GM06990 (cell line): ENCODE data around the gene PLPP1.

Source experiments
- DNase-seq: peaks from one replicate; pipeline ENCODE4 v3.0.0-alpha.2; 2011; ENCODE audit not compliant: insufficient read length; ENCODE audit errors: extremely low read depth
- H3K27me3 ChIP-seq: replicated peaks from 2 replicates; pipeline ENCODE4 v1.6.0; 2011; ENCODE audit warnings: low read length; ENCODE audit not compliant: control insufficient read depth, insufficient read depth
- H3K36me3 ChIP-seq: 2 replicates; pipeline ENCODE4 v1.5.1; 2011; ENCODE audit warnings: low read length; ENCODE audit not compliant: control insufficient read depth, insufficient read depth
- H3K4me3 ChIP-seq: replicated peaks from 2 replicates; pipeline ENCODE4 v1.5.1; 2011; ENCODE audit warnings: low read depth, mild to moderate bottlenecking, control low read depth, low read length
- TF ChIP-seq, protein P1 (sequence below): IDR thresholded peaks from 2 replicates; pipeline ENCODE4 v1.5.1; 2011; ENCODE audit warnings: low read length, control low read depth, mild to moderate bottlenecking, inconsistent platforms; ENCODE audit not compliant: insufficient read depth, poor library complexity, severe bottlenecking

Gene PLPP1

DNA sequence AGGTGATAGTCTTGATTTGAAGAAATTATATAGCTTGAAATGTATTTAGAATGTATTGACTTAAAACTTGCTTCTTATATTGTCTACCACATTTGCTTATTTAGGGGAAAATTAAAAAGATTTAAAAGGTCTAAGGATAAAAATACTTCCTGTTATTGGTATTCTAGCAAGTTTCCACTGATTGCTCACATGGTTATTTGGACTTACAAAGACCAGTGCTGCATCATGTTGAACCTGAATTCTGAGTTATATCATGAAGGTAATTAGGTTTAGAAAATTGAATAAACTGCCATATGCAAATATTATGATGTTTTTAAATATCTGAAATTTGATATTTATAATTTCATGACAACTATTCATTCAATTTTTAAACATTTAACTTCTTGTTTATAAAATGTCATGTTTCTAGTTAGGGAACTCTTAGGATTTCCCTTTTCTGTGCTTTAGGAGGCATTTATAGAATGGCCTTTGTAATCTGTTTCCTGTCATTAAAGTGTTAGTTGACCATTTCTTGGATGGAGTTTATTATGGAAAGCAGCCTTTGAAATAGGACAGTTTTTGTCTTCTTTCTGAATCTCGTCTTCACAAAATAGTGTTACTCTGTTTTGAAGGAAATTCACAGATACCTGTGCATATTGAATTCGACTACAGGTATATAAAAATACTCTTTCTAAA, 141.1 kb downstream of the PLPP1 start:
- TF ChIP-seq, protein P1, sequence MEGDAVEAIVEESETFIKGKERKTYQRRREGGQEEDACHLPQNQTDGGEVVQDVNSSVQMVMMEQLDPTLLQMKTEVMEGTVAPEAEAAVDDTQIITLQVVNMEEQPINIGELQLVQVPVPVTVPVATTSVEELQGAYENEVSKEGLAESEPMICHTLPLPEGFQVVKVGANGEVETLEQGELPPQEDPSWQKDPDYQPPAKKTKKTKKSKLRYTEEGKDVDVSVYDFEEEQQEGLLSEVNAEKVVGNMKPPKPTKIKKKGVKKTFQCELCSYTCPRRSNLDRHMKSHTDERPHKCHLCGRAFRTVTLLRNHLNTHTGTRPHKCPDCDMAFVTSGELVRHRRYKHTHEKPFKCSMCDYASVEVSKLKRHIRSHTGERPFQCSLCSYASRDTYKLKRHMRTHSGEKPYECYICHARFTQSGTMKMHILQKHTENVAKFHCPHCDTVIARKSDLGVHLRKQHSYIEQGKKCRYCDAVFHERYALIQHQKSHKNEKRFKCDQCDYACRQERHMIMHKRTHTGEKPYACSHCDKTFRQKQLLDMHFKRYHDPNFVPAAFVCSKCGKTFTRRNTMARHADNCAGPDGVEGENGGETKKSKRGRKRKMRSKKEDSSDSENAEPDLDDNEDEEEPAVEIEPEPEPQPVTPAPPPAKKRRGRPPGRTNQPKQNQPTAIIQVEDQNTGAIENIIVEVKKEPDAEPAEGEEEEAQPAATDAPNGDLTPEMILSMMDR, result no peak
- DNase-seq, result no peak
- no peaks in the 10 kb centered on the region for H3K27me3 ChIP-seq
- no peak overlapping the region for H3K4me3 ChIP-seq
- H3K36me3 ChIP-seq, result peaks cover 5% of the 10 kb centered on the region

DNA sequence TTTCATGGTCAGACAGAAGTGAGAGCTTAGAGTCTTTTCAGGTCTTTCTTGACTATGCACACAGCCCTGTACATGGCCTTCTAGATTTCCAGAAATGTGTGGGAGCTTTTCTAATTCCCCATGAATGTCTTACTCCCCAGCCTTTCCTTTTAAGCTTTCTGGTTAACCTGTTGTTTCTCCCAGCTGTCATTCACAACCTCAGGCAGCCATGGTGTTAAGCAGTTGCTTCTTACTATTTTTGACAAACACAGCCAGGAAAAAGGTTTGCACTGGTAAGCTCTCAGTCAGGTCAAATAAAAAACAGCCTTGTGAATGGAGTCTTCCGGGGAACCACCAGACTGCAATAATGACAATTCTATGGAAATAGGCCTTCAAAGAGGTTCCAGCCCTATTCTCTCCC, 142.1 kb downstream of the PLPP1 start:
- DNase-seq, result no peak
- Histone ChIP-seq H3K4me3 (no peak overlapping the region), H3K27me3 (no peaks in the 10 kb centered on the region), H3K36me3 (peaks cover 5% of the 10 kb centered on the region)
- TF ChIP-seq, protein P1, result no peak

DNA sequence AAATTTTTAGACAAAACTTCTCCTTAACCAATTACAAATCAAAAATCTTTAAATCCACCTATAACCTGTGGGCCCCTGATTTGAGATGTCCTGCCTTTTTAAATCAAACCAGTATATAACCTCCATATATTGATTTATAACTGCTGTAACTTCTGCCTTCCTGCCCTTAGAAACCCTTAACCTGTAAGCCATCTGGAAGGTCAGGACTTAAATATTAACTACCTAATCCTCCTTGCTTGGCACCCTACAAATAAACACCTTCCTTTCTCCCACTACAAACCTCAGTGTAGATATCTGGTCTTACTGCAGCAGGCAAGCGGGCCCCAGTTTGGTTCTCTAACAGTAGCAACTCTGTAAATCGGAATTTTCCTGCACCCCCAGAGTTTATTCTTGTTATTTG, 143.1 kb downstream of the PLPP1 start:
- TF ChIP-seq, protein P1, result no peak
- Histone ChIP-seq H3K4me3 (no peak overlapping the region), H3K36me3 (peaks cover 5% of the 10 kb centered on the region), H3K27me3 (no peaks in the 10 kb centered on the region)
- no peak for DNase-seq

GRCh38 chr5:55387865-55388264, 146.9 kb downstream of the PLPP1 start:
- DNase-seq, result no peak
- H3K4me3 ChIP-seq, result no peak overlapping the region
- peaks cover 7% of the 10 kb centered on the region for H3K36me3 ChIP-seq
- H3K27me3 ChIP-seq, result no peaks in the 10 kb centered on the region
- TF ChIP-seq, protein P1, result no peak

DNA sequence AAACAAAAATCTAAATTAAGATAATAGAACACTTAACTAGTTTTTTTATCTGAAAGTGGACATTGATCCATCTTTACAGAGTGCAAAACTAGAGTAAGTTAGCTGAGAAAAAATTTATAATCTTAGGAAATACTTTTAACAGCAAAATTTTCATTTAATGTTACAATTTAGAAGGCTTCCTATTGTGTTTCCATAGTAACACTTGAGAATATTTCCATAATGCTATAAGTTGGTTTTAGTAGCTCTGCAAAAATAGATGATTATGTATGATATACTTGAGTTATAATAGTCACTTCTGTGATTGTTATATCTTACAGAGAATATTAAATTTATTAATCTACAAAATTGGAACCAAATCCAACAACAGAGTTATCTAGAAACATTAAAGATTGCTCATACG, 148.4 kb downstream of the PLPP1 start:
- H3K27me3 ChIP-seq, result no peaks in the 10 kb centered on the region
- TF ChIP-seq, protein P1, result no peak
- no peak for DNase-seq
- no peak overlapping the region for H3K4me3 ChIP-seq
- peaks cover 2% of the 10 kb centered on the region for H3K36me3 ChIP-seq

DNA sequence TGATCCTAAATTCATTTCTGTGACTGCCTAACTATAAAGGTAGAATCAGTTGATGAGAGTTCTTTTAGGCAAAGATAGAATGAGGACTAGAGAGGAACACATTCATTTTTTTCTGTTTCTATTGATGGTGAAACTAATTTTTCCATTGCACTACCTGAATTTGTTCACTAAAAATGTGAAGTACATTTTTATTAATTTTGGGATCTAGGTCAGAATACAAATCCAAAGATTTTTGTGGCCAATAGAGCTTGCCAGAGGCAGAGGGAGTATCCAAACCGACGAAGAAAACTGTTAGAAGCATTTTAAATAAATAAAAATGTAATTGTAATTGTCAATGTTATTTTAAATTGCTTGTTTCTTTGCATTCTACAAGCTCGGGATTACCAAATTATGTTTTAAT, 148.9 kb downstream of the PLPP1 start:
- no peak for DNase-seq
- TF ChIP-seq, protein P1, result no peak
- no peak overlapping the region for H3K4me3 ChIP-seq
- peaks cover 2% of the 10 kb centered on the region for H3K36me3 ChIP-seq
- H3K27me3 ChIP-seq, result no peaks in the 10 kb centered on the region
